ENCODE results near the gene TBCA. TPM values are rescaled to one million over a fixed set of nuclear protein-coding genes. Genes with fewer than 3 reads are reported as not detected.

The TBCA gene
- total and polyA plus RNA-seq, 8 donors = 33.3 to 328 (median 127) TPM

DNA sequence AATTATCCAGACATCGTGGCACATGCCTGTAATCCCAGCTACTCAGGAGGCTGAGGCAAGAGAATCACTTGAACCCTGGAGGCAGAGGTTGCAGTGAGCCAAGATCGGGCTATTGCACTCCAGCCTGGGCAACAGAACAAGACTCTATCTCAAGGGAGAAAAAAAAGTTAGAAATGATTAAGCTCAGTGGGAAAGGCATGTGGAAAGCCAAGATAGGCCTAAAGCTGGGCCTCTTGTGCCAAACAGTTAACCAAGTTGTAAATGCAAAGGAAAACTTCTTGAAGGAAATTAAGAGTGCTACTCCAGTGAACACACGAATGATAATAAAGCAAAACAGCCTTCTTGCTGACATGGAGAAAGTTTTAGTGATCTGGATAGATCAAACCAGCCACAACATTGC lies 43.0 kb downstream of the TBCA start:
- Histone ChIP-seq H3K27me3 (no peaks in the 10 kb centered on the region), H3K36me3 (peaks cover 0 to under 1% (median 0%) of the 10 kb centered on the region in 4 donors), H3K9me3 (peaks cover 0 to 10% (median 0%) of the 10 kb centered on the region in 4 donors), H3K4me1 (peaks cover 0 to 20% (median 1%) of the 10 kb centered on the region in 4 donors), H3K4me3 (no peak overlapping the region), H3K27ac (no peak overlapping the region)
- DNase-seq = no peak
- TF ChIP-seq POLR2AphosphoS5 (IDR thresholded peaks at IDR 0.05) (no peak), POLR2A (IDR thresholded peaks at IDR 0.05) (no peak), EP300 (IDR thresholded peaks at IDR 0.05) (no peak)
- TF ChIP-seq, protein P1, sequence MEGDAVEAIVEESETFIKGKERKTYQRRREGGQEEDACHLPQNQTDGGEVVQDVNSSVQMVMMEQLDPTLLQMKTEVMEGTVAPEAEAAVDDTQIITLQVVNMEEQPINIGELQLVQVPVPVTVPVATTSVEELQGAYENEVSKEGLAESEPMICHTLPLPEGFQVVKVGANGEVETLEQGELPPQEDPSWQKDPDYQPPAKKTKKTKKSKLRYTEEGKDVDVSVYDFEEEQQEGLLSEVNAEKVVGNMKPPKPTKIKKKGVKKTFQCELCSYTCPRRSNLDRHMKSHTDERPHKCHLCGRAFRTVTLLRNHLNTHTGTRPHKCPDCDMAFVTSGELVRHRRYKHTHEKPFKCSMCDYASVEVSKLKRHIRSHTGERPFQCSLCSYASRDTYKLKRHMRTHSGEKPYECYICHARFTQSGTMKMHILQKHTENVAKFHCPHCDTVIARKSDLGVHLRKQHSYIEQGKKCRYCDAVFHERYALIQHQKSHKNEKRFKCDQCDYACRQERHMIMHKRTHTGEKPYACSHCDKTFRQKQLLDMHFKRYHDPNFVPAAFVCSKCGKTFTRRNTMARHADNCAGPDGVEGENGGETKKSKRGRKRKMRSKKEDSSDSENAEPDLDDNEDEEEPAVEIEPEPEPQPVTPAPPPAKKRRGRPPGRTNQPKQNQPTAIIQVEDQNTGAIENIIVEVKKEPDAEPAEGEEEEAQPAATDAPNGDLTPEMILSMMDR (IDR thresholded peaks at IDR 0.05) = no peak
- WGBS, 5 donors = 69 to 92% (median 91%) methylated on average over 3 of the region's 3 CpGs
- intact Hi-C loops (cut with DNase I; ENCODE audit: low total_unique reads) = no loop called here

DNA sequence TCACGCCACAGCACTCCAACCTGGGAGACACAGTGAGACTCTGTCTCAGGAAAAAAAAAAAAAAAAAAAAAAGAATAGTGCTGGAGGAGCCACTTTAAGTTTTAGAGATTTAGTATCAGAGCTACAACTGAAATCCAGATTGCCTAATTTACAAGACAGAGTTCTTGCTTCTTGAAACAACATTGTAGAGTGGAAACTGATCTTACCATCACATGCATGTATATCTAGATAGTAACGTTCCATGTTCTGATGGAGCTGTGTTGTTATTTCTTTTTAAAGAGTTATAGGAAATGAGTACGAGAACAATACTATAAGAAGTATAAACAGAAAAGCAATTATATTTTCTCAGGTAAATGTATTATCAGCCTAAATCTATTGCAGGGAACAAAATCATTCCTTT lies 48.9 kb downstream of the TBCA start:
- no peak for DNase-seq
- intact Hi-C loops (cut with DNase I; ENCODE audit: low total_unique reads) = no loop called here
- Histone ChIP-seq H3K4me1 (peaks cover 0 to 20% (median 0%) of the 10 kb centered on the region in 4 donors), H3K27ac (no peak overlapping the region), H3K27me3 (no peaks in the 10 kb centered on the region), H3K36me3 (peaks cover 0 to 5% (median 0%) of the 10 kb centered on the region in 4 donors), H3K4me3 (no peak overlapping the region), H3K9me3 (no peaks in the 10 kb centered on the region)
- 67 to 84% (median 70%) methylated on average over 3 of the region's 3 CpGs for WGBS, 5 donors
- TF ChIP-seq POLR2AphosphoS5 (IDR thresholded peaks at IDR 0.05) (no peak), POLR2A (IDR thresholded peaks at IDR 0.05) (no peak), EP300 (IDR thresholded peaks at IDR 0.05) (no peak)
- TF ChIP-seq, protein P1 (IDR thresholded peaks at IDR 0.05) = no peak

DNA sequence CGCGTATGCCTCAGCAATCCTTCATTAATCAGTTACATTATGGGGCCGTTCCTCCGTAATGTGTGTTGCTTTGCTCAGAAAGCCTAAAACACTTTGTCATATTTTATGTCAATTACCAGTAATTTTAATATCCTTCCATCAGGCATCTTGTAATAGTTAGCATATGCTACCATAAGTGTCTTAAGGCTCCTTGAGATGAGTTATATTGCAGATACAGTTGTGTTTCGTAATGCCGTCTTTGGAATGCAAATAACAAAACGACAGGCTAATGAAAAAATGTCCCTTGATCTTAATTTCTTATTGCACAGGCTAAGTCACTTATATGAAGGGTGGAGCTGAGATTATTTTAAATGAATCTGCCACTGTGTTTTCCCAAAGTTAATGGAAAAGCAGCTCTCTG lies 50.5 kb downstream of the TBCA start:
- peak in 1 of 2 donors; percentile 5 for DNase-seq
- Histone ChIP-seq H3K36me3 (peaks cover 0 to 5% (median 0%) of the 10 kb centered on the region in 4 donors), H3K27me3 (no peaks in the 10 kb centered on the region), H3K9me3 (no peaks in the 10 kb centered on the region), H3K27ac (no peak overlapping the region), H3K4me1 (peaks cover 0 to 20% (median 0%) of the 10 kb centered on the region in 4 donors), H3K4me3 (no peak overlapping the region)
- WGBS, 5 donors = 89 to 94% (median 90%) methylated on average over 7 of the region's 7 CpGs
- TF ChIP-seq POLR2A (IDR thresholded peaks at IDR 0.05) = no peak
- no peak for TF ChIP-seq EP300 (IDR thresholded peaks at IDR 0.05)
- no peak for TF ChIP-seq POLR2AphosphoS5 (IDR thresholded peaks at IDR 0.05)
- TF ChIP-seq, protein P1 (IDR thresholded peaks at IDR 0.05) = no peak
- intact Hi-C loops (cut with DNase I; ENCODE audit: low total_unique reads) = no loop called here

DNA sequence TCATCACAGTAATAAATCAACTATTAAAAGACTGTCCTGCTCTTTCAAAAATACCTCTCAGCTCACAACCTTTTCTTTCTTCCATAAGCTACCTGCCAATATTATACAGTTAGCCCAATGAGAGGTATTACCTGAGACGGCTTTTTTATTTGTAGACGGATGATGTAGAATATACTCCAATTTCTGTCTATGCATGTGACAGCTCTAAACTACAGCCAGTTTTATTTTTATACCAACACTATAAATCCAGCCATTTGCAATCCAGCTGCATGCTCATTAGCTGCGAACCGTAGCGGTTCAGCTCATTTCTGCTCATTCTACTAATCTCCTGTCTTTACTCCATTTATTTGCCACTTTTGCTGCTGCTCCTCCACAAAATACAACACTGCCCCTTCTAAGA lies 51.2 kb downstream of the TBCA start:
- intact Hi-C loops (cut with DNase I; ENCODE audit: low total_unique reads) = no loop called here
- H3K4me1 ChIP-seq = peaks cover 0 to 20% (median 0%) of the 10 kb centered on the region in 4 donors
- no peak overlapping the region for H3K27ac ChIP-seq
- no peak for DNase-seq
- no peak overlapping the region for H3K4me3 ChIP-seq
- TF ChIP-seq EP300 (IDR thresholded peaks at IDR 0.05) = no peak
- TF ChIP-seq, protein P1 (IDR thresholded peaks at IDR 0.05) = no peak
- no peak for TF ChIP-seq POLR2A (IDR thresholded peaks at IDR 0.05)
- peaks cover 0 to 5% (median 0%) of the 10 kb centered on the region in 4 donors for H3K36me3 ChIP-seq
- H3K9me3 ChIP-seq = no peaks in the 10 kb centered on the region
- WGBS, 5 donors = 78 to 95% (median 92%) methylated on average over 5 of the region's 5 CpGs
- no peaks in the 10 kb centered on the region for H3K27me3 ChIP-seq
